T47D (cell line): ENCODE measurements around the gene RUNX3.
"Not testable (repeated sequence)": the region's sequence is repeated elsewhere in the genome, so short reads cannot be mapped to it uniquely, and the experiment has no call there.

Experiments used
- DNase-seq, 2 experiments: peaks; one replicate each; pipeline versions ENCODE4 v3.0.0 to v3.0.0-alpha.2; 2011 to 2012; ENCODE audit warnings: low read depth in 1 of 2, low spot score in 1 of 2
- JUND ChIP-seq: IDR thresholded peaks from 2 replicates; pipeline ENCODE4 v1.6.1; 2012; ENCODE audit warnings: low read depth
- in situ Hi-C: cut with HindIII; loops from 2 replicates; pipeline ENCODE4 v1.10.0; 2016; ENCODE audit warnings: low sequenced_read_pairs, low pct_unique_long_range_greater_than_20kb

The RUNX3 gene

GRCh38 chr1:24915816-24916602 is 14.1 kb downstream of the RUNX3 start:
- in situ Hi-C loops = no loop called here
- DNase-seq = no peak
- TF ChIP-seq JUND = no peak

GRCh38 chr1:24914226-24915069 is 15.6 kb downstream of the RUNX3 start:
- no peak for TF ChIP-seq JUND
- DNase-seq = no peak
- in situ Hi-C loops = no loop called here

- TF ChIP-seq JUND = no peak
- in situ Hi-C loops = no loop called here
Measured at GRCh38 chr1:24913616-24914225, 16.4 kb downstream of the RUNX3 start.

GRCh38 chr1:24913274-24913604 is 16.8 kb downstream of the RUNX3 start:
- in situ Hi-C loops = no loop called here
- no peak for TF ChIP-seq JUND
- DNase-seq = no peak

More at GRCh38 chr1:24913616-24914225, 16.4 kb downstream of the RUNX3 start:
- DNase-seq = no peak

- no peak for TF ChIP-seq JUND
- DNase-seq = no peak
- in situ Hi-C loops = no loop called here
Measured at GRCh38 chr1:24912376-24913273, 17.5 kb downstream of the RUNX3 start.

GRCh38 chr1:24911651-24912155 is 18.4 kb downstream of the RUNX3 start:
- TF ChIP-seq JUND = no peak
- in situ Hi-C loops = no loop called here

GRCh38 chr1:24910751-24911650 is 19.1 kb downstream of the RUNX3 start:
- no peak for TF ChIP-seq JUND

More at GRCh38 chr1:24911651-24912155, 18.4 kb downstream of the RUNX3 start:
- no peak for DNase-seq

GRCh38 chr1:24910210-24910609 is 19.9 kb downstream of the RUNX3 start:
- no peak for DNase-seq
- TF ChIP-seq JUND = no peak
- in situ Hi-C loops = no loop called here

More at GRCh38 chr1:24910751-24911650, 19.1 kb downstream of the RUNX3 start:
- no peak for DNase-seq
- in situ Hi-C loops = no loop called here

GRCh38 chr1:24909388-24909898 is 20.6 kb downstream of the RUNX3 start:
- in situ Hi-C loops = no loop called here
- TF ChIP-seq JUND = no peak

GRCh38 chr1:24908591-24909259 is 21.4 kb downstream of the RUNX3 start:
- no peak for DNase-seq
- in situ Hi-C loops = no loop called here
- TF ChIP-seq JUND = no peak

More at GRCh38 chr1:24909388-24909898, 20.6 kb downstream of the RUNX3 start:
- DNase-seq = peak; percentile 49 to 77

GRCh38 chr1:24907587-24908294 is 22.3 kb downstream of the RUNX3 start:
- in situ Hi-C loops, DNase-seq: not testable (repeated sequence)
